Measurements from ENCODE around the gene SLC46A1.

SLC46A1 gene

GRCh38 chr17:28381141-28381825 is 24.7 kb downstream of the SLC46A1 start:
- Mint-ChIP-seq H3K4me3 (peak overlapping the region; percentile 30), H3K9me3 (no peaks in the 10 kb centered on the region)

GRCh38 chr17:28379814-28380801 is 25.9 kb downstream of the SLC46A1 start:
- Mint-ChIP-seq H3K27me3 (ENCODE audit: low read depth) (peaks cover 18% of the 10 kb centered on the region), H3K9me3 (no peaks in the 10 kb centered on the region), H3K4me3 (no peak overlapping the region), H3K4me1 (ENCODE audit: low read depth) (peaks cover 17% of the 10 kb centered on the region), H3K27ac (no peak overlapping the region), H3K36me3 (ENCODE audit: low read depth) (peaks cover 11% of the 10 kb centered on the region)

More at GRCh38 chr17:28381141-28381825, 24.7 kb downstream of the SLC46A1 start:
- Mint-ChIP-seq H3K27me3 (ENCODE audit: low read depth) (peaks cover 18% of the 10 kb centered on the region), H3K4me1 (ENCODE audit: low read depth) (peaks cover 22% of the 10 kb centered on the region), H3K27ac (no peak overlapping the region), H3K36me3 (ENCODE audit: low read depth) (peaks cover 11% of the 10 kb centered on the region)

- no peaks in the 10 kb centered on the region for H3K27me3 Mint-ChIP-seq (ENCODE audit: low read depth)
- H3K36me3 Mint-ChIP-seq (ENCODE audit: low read depth) = peaks cover 5% of the 10 kb centered on the region
- peak overlapping the region; percentile 87 for H3K4me3 Mint-ChIP-seq
- H3K9me3 Mint-ChIP-seq = no peaks in the 10 kb centered on the region
- H3K27ac Mint-ChIP-seq = peak overlapping the region; percentile 67
- H3K4me1 Mint-ChIP-seq (ENCODE audit: low read depth) = peaks cover 14% of the 10 kb centered on the region
Observed at GRCh38 chr17:28372945-28373274, 33.1 kb downstream of the SLC46A1 start.

- Mint-ChIP-seq H3K36me3 (ENCODE audit: low read depth) (peaks cover 5% of the 10 kb centered on the region), H3K27ac (peak overlapping the region; percentile 67), H3K4me3 (peak overlapping the region; percentile 87), H3K27me3 (ENCODE audit: low read depth) (no peaks in the 10 kb centered on the region), H3K4me1 (ENCODE audit: low read depth) (peaks cover 14% of the 10 kb centered on the region), H3K9me3 (no peaks in the 10 kb centered on the region)
Observed at GRCh38 chr17:28372203-28372944, 33.6 kb downstream of the SLC46A1 start.

GRCh38 chr17:28371245-28372202 is 34.5 kb downstream of the SLC46A1 start, which contains the start of gene SARM1:
Gene SARM1, plus strand, starts transcription at chr17:28371694. Its CDS starts 339 bp downstream, at chr17:28372033.
- Mint-ChIP-seq H3K4me3 (peak within 1 kb of the TSS; percentile 93), H3K27ac (peak within 1 kb of the TSS; percentile 90), H3K9me3 (no peaks in the 10 kb centered on the region), H3K4me1 (ENCODE audit: low read depth) (peaks cover 14% of the 10 kb centered on the region), H3K36me3 (ENCODE audit: low read depth) (peaks cover 5% of the 10 kb centered on the region), H3K27me3 (ENCODE audit: low read depth) (no peaks in the 10 kb centered on the region)

- Mint-ChIP-seq H3K9me3 (no peaks in the 10 kb centered on the region), H3K4me3 (peak overlapping the region; percentile 93), H3K4me1 (ENCODE audit: low read depth) (peaks cover 14% of the 10 kb centered on the region), H3K36me3 (ENCODE audit: low read depth) (peaks cover 5% of the 10 kb centered on the region), H3K27me3 (ENCODE audit: low read depth) (no peaks in the 10 kb centered on the region), H3K27ac (no peak overlapping the region)
Observed at GRCh38 chr17:28370744-28371103, 35.3 kb downstream of the SLC46A1 start.

- Mint-ChIP-seq H3K9me3 (no peaks in the 10 kb centered on the region), H3K27me3 (ENCODE audit: low read depth) (no peaks in the 10 kb centered on the region), H3K4me1 (ENCODE audit: low read depth) (peaks cover 14% of the 10 kb centered on the region), H3K27ac (peak within 1 kb of the TSS; percentile 90), H3K4me3 (peak within 1 kb of the TSS; percentile 93), H3K36me3 (ENCODE audit: low read depth) (peaks cover 5% of the 10 kb centered on the region)
Observed at GRCh38 chr17:28370035-28370743, 35.8 kb downstream of the SLC46A1 start, which contains the start of gene VTN. Gene VTN, minus strand, starts transcription at chr17:28370307. Its CDS starts 104 bp downstream, at chr17:28370203.

- H3K4me1 Mint-ChIP-seq (ENCODE audit: low read depth) = peaks cover 14% of the 10 kb centered on the region
- no peak overlapping the region for H3K27ac Mint-ChIP-seq
- no peaks in the 10 kb centered on the region for H3K9me3 Mint-ChIP-seq
- peaks cover 5% of the 10 kb centered on the region for H3K36me3 Mint-ChIP-seq (ENCODE audit: low read depth)
- no peaks in the 10 kb centered on the region for H3K27me3 Mint-ChIP-seq (ENCODE audit: low read depth)
- no peak overlapping the region for H3K4me3 Mint-ChIP-seq
Observed at GRCh38 chr17:28369684-28370034, 36.4 kb downstream of the SLC46A1 start.

- peaks cover 14% of the 10 kb centered on the region for H3K4me1 Mint-ChIP-seq (ENCODE audit: low read depth)
- H3K9me3 Mint-ChIP-seq = no peaks in the 10 kb centered on the region
- peaks cover 5% of the 10 kb centered on the region for H3K36me3 Mint-ChIP-seq (ENCODE audit: low read depth)
- no peaks in the 10 kb centered on the region for H3K27me3 Mint-ChIP-seq (ENCODE audit: low read depth)
- H3K4me3 Mint-ChIP-seq = no peak overlapping the region
- H3K27ac Mint-ChIP-seq = no peak overlapping the region
Observed at GRCh38 chr17:28368915-28369683, 36.9 kb downstream of the SLC46A1 start.

- Mint-ChIP-seq H3K27ac (no peak overlapping the region), H3K36me3 (ENCODE audit: low read depth) (peaks cover 2% of the 10 kb centered on the region), H3K4me3 (no peak overlapping the region), H3K4me1 (ENCODE audit: low read depth) (peaks cover 10% of the 10 kb centered on the region), H3K27me3 (ENCODE audit: low read depth) (no peaks in the 10 kb centered on the region), H3K9me3 (no peaks in the 10 kb centered on the region)
Observed at GRCh38 chr17:28368306-28368831, 37.6 kb downstream of the SLC46A1 start.

- H3K4me1 Mint-ChIP-seq (ENCODE audit: low read depth) = peaks cover 4% of the 10 kb centered on the region
- H3K27ac Mint-ChIP-seq = no peak overlapping the region
- no peak overlapping the region for H3K4me3 Mint-ChIP-seq
- no peaks in the 10 kb centered on the region for H3K9me3 Mint-ChIP-seq
- peaks cover 2% of the 10 kb centered on the region for H3K36me3 Mint-ChIP-seq (ENCODE audit: low read depth)
- no peaks in the 10 kb centered on the region for H3K27me3 Mint-ChIP-seq (ENCODE audit: low read depth)
Observed at GRCh38 chr17:28367641-28368305, 38.2 kb downstream of the SLC46A1 start.

GRCh38 chr17:28366605-28367004 is 39.4 kb downstream of the SLC46A1 start:
- Mint-ChIP-seq H3K36me3 (ENCODE audit: low read depth) (peaks cover 2% of the 10 kb centered on the region), H3K4me3 (no peak overlapping the region), H3K27me3 (ENCODE audit: low read depth) (no peaks in the 10 kb centered on the region), H3K9me3 (no peaks in the 10 kb centered on the region), H3K4me1 (ENCODE audit: low read depth) (peaks cover 3% of the 10 kb centered on the region), H3K27ac (no peak overlapping the region)

Measured in T-helper 1 cell treated with Interleukin-12 subunit alpha and Interleukin-12 subunit beta and Interleukin-4 antibody, amounts not matched to agents 30 μg/mL and 1 μg/mL, for 36 hours (primary cell).